Measurements from ENCODE around the gene BMPER.

DNA sequence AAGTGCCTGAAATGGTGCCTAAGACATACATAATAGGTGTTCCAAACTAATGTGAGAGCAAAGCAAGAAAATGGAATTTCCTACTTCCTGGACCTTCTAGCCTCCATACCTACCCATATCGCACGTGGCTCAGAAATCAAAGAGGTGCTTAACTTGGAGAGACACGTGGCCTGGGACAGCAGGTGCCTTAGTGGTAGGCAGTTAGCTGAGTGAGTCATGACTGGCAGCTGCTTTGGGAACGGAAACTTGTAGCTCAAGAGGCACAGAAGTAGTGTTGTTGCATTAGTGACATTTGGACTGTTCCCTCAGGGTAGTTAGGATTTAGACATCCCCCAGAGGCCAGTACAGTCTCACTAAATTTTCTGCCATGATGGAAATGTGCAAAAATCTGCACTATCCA lies 12.0 kb upstream of the BMPER start:
- TF ChIP-seq, protein P1, sequence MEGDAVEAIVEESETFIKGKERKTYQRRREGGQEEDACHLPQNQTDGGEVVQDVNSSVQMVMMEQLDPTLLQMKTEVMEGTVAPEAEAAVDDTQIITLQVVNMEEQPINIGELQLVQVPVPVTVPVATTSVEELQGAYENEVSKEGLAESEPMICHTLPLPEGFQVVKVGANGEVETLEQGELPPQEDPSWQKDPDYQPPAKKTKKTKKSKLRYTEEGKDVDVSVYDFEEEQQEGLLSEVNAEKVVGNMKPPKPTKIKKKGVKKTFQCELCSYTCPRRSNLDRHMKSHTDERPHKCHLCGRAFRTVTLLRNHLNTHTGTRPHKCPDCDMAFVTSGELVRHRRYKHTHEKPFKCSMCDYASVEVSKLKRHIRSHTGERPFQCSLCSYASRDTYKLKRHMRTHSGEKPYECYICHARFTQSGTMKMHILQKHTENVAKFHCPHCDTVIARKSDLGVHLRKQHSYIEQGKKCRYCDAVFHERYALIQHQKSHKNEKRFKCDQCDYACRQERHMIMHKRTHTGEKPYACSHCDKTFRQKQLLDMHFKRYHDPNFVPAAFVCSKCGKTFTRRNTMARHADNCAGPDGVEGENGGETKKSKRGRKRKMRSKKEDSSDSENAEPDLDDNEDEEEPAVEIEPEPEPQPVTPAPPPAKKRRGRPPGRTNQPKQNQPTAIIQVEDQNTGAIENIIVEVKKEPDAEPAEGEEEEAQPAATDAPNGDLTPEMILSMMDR (IDR thresholded peaks at IDR 0.05), result no peak
- no peak for TF ChIP-seq POLR2AphosphoS5 (IDR thresholded peaks at IDR 0.05)

All from esophagus muscularis mucosa (tissue), 3 donors.